ENCODE results near the gene ZNF454. TPM values are rescaled to one million over a fixed set of nuclear protein-coding genes. Genes with fewer than 3 reads are reported as not detected.

The ZNF454 gene
- total RNA-seq, 4 donors from 2014 or later, result 0.17 to 0.71 (median 0.36) TPM

- no peak for TF ChIP-seq POLR2A (IDR thresholded peaks at IDR 0.05)
- in situ Hi-C loops (cut with MboI; ENCODE audit: low sequenced_read_pairs in 4 of 4), result no loop called here
- Histone ChIP-seq H3K9me3 (no peaks in the 10 kb centered on the region), H3K27ac (no peak overlapping the region), H3K36me3 (no peaks in the 10 kb centered on the region), H3K4me3 (no peak overlapping the region), H3K27me3 (peaks cover 3 to 20% (median 12%) of the 10 kb centered on the region in 3 donors), H3K4me1 (no peaks in the 10 kb centered on the region)
- intact Hi-C loops (cut with DNase I; ENCODE audit: low total_unique reads), result no loop called here
- DNase-seq (no peak), ATAC-seq (no peak)
Observed at GRCh38 chr5:178996156-178996555, 55.2 kb downstream of the ZNF454 start.

- Histone ChIP-seq H3K27me3 (peaks cover 3 to 20% (median 12%) of the 10 kb centered on the region in 3 donors), H3K4me1 (no peaks in the 10 kb centered on the region), H3K9me3 (no peaks in the 10 kb centered on the region), H3K27ac (no peak overlapping the region), H3K4me3 (no peak overlapping the region), H3K36me3 (no peaks in the 10 kb centered on the region)
- DNase-seq (no peak), ATAC-seq (no peak)
- in situ Hi-C loops (cut with MboI; ENCODE audit: low sequenced_read_pairs in 4 of 4) (no loop called here), intact Hi-C loops (cut with DNase I; ENCODE audit: low total_unique reads) (no loop called here)
- TF ChIP-seq, protein P1, sequence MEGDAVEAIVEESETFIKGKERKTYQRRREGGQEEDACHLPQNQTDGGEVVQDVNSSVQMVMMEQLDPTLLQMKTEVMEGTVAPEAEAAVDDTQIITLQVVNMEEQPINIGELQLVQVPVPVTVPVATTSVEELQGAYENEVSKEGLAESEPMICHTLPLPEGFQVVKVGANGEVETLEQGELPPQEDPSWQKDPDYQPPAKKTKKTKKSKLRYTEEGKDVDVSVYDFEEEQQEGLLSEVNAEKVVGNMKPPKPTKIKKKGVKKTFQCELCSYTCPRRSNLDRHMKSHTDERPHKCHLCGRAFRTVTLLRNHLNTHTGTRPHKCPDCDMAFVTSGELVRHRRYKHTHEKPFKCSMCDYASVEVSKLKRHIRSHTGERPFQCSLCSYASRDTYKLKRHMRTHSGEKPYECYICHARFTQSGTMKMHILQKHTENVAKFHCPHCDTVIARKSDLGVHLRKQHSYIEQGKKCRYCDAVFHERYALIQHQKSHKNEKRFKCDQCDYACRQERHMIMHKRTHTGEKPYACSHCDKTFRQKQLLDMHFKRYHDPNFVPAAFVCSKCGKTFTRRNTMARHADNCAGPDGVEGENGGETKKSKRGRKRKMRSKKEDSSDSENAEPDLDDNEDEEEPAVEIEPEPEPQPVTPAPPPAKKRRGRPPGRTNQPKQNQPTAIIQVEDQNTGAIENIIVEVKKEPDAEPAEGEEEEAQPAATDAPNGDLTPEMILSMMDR (IDR thresholded peaks at IDR 0.05 in 4 of 5, conservative IDR thresholded peaks at IDR 0.05 in 1 of 5), result no peak
- TF ChIP-seq POLR2A (IDR thresholded peaks at IDR 0.05), result no peak
Observed at GRCh38 chr5:178997191-178997590, 56.2 kb downstream of the ZNF454 start.

DNA sequence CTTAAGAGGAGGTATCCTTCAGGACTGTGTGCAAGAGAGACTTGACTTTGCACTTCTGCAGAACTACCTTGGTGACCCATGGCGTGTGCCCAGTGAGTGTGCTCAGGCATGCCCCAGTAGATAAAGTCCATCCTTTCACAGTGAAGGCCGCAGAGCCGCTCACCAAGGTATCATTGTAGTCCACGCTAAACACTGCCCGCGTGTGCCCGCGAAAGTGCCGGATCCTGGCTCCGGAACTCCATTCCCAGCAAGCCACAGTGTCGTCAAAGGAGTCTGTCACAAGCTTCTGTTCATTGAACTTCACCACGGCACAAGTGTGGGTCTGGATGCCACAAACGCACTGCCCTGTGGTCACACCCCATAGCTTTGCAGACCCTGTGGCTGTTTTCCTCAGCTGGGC, 57.4 kb downstream of the ZNF454 start:
- no peak for DNase-seq
- Histone ChIP-seq H3K27ac (no peak overlapping the region), H3K27me3 (peaks cover 3 to 16% (median 12%) of the 10 kb centered on the region in 3 donors), H3K9me3 (no peaks in the 10 kb centered on the region), H3K36me3 (no peaks in the 10 kb centered on the region), H3K4me3 (no peak overlapping the region), H3K4me1 (no peaks in the 10 kb centered on the region)
- no peak for ATAC-seq
- intact Hi-C loops (cut with DNase I; ENCODE audit: low total_unique reads) (no loop called here), in situ Hi-C loops (cut with MboI; ENCODE audit: low sequenced_read_pairs in 4 of 4) (no loop called here)
- TF ChIP-seq, protein P1 (IDR thresholded peaks at IDR 0.05 in 4 of 5, conservative IDR thresholded peaks at IDR 0.05 in 1 of 5), result no peak
- no peak for TF ChIP-seq POLR2A (IDR thresholded peaks at IDR 0.05)

DNA sequence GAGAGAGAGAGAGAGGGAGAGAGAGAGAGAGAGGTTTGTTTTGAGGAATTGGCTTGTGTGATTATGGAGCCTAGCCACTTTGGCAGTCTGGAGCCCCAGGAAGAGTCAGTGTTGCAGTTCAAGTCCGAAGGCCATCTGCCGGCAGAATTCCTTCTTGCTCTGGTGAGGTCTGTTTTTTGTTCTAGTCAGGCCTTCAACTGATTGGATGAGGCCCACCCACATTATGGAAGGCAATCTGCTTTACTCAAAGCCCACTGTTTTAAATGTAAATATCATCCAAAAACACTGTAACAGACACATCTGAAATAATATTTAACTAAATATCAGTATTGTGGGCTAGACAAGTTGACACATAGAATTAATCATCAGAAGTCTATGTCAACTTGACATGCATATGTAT, 65.6 kb downstream of the ZNF454 start:
- no peaks in the 10 kb centered on the region for H3K9me3 ChIP-seq
- in situ Hi-C loops (cut with MboI; ENCODE audit: low sequenced_read_pairs in 4 of 4), result no loop called here

DNA sequence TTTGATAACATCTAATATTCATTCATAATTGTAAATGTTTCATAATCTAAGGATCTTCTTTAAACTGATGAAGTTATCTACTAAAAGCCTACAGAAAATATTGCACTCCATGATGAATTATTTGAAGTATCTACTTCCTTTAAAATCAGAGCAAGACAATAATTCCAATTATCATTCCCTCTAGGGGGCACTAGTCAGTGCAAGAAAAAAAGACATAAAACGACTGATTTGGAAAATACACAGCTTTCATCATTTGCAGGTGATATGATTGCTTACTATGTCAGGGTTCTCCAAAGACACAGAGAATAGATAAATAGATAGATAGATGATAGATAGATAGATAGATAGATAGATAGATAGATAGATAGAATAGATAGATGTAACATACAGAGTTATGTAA, 67.7 kb downstream of the ZNF454 start:
- ATAC-seq, result no peak
- in situ Hi-C loops (cut with MboI; ENCODE audit: low sequenced_read_pairs in 4 of 4), result no loop called here
- no peak for DNase-seq
- Histone ChIP-seq H3K27ac (no peak overlapping the region), H3K27me3 (peaks cover 0 to 2% (median 0%) of the 10 kb centered on the region in 3 donors), H3K4me3 (no peak overlapping the region), H3K4me1 (no peaks in the 10 kb centered on the region), H3K36me3 (no peaks in the 10 kb centered on the region), H3K9me3 (no peaks in the 10 kb centered on the region)
- intact Hi-C loops (cut with DNase I; ENCODE audit: low total_unique reads), result no loop called here
- no peak for TF ChIP-seq POLR2A (IDR thresholded peaks at IDR 0.05)
- TF ChIP-seq, protein P1 (IDR thresholded peaks at IDR 0.05 in 4 of 5, conservative IDR thresholded peaks at IDR 0.05 in 1 of 5), result no peak

More for the DNA sequence above, 65.6 kb downstream of the ZNF454 start:
- no peak for ATAC-seq
- no peak for TF ChIP-seq POLR2A (IDR thresholded peaks at IDR 0.05)
- TF ChIP-seq, protein P1 (IDR thresholded peaks at IDR 0.05 in 4 of 5, conservative IDR thresholded peaks at IDR 0.05 in 1 of 5), result no peak
- intact Hi-C loops (cut with DNase I; ENCODE audit: low total_unique reads), result no loop called here
- H3K27me3 ChIP-seq, result peaks cover 0 to 2% (median 0%) of the 10 kb centered on the region in 3 donors
- H3K36me3 ChIP-seq, result no peaks in the 10 kb centered on the region
- no peak overlapping the region for H3K4me3 ChIP-seq
- H3K27ac ChIP-seq, result no peak overlapping the region
- H3K4me1 ChIP-seq, result no peaks in the 10 kb centered on the region
- no peak for DNase-seq

Other genes starting within 250 kb of the ZNF454 start
- 10 to 100 TPM in 2 of 4 donors, 1 to 10 TPM in 2; 9.1 to 11.7 (median 10.3) TPM for gene ZNF354A, start 210.5 kb upstream of the ZNF454 start, total RNA-seq
- 10 to 100 TPM in 1 of 4 donors, 1 to 10 TPM in 3; 4.4 to 11.3 (median 5.0) TPM for gene ZNF354B, start 81.2 kb upstream of the ZNF454 start, total RNA-seq
- gene ZFP2, start 45.3 kb upstream of the ZNF454 start, total RNA-seq, result 1 to 10 TPM in 3 of 4 donors, under 1 TPM in 1; 0.71 to 2.1 (median 1.5) TPM
- not detected for gene GRM6, start 54.1 kb downstream of the ZNF454 start, total RNA-seq
- 1 to 10 TPM; 2.5 to 7.0 (median 3.7) TPM for gene ZNF879, start 82.6 kb downstream of the ZNF454 start, total RNA-seq
- gene ZNF354C, start 119.2 kb downstream of the ZNF454 start, total RNA-seq, result 1 to 10 TPM; 1.6 to 3.5 (median 2.3) TPM